ENCODE results near the gene B9D1. TPM values are rescaled to one million over a fixed set of nuclear protein-coding genes. Genes with fewer than 3 reads are reported as not detected.

Gene B9D1
- total RNA-seq, 1 experiment from 2014 or later: 46.3 TPM

DNA sequence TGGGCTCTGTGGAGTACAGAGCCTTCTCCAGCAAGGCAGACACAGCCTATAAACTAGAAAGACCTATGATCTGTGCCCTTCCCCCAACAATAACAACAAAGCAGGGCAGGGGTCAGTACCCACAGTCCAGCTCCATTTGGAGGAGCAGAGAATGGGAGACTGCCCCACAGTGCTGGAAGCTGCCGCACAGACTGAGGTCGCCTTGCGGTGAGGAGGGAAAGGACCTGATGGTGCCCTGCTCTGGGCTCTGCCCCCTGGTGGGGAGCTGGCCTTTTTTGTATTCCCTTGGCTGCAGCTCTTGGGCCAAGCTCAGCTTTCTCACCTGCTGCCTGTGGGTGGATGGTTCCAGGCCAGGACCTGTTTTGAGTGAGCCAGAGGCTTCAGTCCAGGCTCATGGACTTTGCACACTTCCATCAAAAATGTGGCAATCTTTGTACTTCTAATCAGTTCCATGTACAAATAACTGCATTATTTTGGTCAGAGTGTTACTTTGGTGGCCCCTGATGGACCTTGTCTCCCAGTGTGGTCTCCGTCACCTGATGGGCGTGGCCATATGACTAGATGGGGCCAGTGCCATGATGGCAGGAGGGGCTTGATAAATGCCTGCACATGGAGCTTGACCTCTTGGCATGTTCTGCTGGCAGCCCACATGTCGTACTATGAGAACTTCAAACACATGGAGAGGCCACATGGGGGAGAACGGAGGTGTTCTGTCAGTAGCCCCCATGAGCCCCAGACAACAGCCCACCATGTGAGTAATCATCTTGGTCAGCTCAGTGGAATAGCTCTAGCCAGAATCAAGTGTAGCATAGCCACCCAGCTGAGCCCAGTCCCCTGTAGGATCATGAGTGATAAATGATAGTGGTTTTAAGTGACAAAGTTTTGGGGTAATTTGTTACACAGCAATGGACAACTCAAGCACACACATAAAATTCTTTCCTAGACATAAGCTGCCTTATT is 24.2 kb downstream of the B9D1 start:
- no peak for DNase-seq (ENCODE audit: low spot score)

GRCh38 chr17:19337712-19338023 is 24.9 kb downstream of the B9D1 start:
- DNase-seq (ENCODE audit: low spot score): no peak

- no peak for DNase-seq (ENCODE audit: low spot score)
Measured at GRCh38 chr17:19336938-19337711, 25.4 kb downstream of the B9D1 start.

DNA sequence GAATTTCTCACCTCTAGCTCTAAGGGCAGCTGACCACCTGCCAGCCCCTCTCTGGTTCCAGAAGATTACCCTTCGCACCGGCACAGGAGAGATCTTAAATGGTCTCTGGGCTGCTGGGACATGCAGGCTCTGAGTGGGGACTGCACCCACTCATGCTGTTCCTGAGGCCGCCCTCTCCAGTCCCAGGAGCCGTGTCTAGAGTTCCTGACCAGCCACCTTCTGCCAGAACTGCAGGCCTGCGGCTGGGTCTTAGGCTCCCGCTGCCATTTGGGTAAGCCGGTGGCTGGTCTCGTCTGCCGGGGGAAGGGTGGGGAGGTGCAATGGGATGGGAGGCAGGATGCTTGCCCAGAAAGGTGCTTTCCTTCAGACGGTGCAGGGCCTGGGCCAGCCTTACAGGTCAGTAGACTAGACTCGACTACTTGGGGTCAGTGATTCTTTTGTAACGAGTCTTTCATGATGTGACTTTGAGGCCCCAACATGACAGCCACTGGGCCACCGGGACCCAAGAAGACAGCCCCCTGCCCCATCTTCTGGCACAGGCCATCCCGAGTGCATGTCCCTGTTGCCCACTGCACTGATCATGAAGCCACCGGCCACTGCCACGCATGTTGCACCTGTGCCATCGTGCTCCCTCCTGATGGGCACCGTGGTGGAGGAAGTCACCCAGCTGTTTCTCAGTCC is 26.4 kb downstream of the B9D1 start:
- no peak for DNase-seq (ENCODE audit: low spot score)

GRCh38 chr17:19334331-19334730 is 28.2 kb downstream of the B9D1 start:
- no peak for DNase-seq (ENCODE audit: low spot score)

- DNase-seq (ENCODE audit: low spot score): no peak
Measured at GRCh38 chr17:19333736-19334290, 28.7 kb downstream of the B9D1 start.

DNA sequence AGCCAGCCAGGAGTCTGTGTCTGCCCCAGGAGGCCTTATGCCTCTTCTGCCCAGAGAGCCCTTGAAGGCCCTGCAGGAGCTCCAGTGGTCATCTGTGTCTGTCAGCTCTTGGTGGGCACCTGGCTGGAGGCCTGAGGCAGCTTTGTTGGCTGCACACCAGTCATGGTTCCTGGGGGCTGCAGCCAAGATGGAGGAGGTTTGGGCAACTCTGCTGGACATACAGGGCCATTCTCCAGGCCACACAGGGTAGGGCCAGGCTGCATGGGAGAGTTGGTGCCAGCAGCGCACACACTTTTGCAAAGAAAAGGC is 29.4 kb downstream of the B9D1 start:
- DNase-seq (ENCODE audit: low spot score): no peak

DNA sequence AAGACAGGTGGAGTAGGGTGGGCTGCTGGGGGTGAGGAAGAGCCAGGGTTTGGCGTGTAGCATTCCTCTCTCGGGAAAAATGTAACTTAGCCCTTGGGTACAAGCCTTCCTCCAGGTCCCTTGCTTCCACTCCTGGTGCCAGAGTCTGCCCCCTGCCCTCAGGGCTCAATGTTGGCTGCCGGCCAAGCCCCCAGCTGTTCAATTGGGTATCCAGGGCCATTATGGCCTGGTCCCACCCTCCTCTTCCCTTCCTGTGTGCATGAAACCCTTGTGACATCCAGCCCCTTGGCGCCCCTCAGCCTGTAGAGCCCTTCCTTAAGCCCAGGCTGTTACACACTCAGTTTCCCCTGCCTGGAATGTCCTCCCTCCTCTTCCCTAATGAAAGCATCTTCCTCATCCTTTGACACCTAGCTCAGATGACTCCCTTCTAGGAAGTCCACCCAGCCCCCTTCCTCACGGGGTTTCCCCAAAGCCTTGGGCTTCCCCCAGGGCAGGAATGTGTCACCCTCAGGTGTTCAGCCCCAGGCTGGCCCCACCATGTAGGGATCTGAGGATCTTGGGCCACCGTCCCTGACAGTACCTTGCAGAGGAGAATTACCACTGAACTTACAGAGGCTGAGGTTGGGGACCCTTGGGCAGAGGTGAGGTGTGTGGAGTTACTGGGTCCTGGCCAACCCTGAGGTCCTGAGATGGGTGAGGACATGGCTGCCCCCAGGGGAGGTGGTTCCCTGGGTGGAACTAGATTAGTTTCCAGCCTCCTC is 30.0 kb downstream of the B9D1 start:
- DNase-seq (ENCODE audit: low spot score): no peak

DNA sequence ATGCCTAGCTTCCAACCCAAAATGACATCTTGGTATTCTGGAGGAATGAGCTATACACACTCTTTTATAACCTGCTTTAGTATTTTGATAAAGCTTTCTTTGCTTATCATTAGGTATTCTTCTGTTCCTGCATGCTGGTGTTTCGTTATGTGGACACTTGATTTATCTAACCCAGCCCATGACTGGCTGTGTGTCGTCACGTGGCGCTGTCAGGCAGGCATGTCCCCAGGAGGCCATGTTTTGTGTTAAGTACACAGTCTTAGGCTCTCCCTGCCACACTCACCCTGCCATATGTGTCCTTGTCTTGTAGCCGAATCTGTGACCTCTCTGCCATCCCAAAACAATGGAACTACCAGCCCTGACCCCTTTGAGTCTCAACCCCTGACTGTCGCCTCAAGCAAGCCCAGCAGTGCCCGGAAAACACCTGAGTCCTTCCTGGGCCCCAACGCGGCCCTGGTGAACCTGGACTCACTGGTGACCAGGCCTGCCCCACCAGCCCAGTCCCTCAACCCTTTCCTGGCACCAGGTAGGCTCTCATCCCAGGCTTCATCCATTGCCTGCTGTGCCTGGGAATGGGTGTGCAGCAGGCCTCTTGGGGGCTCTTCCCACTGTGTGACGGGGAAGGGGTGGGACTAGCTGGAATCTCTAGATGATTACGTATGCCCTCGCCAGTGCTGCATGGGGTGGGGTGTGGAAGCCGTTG is 30.8 kb downstream of the B9D1 start:
- DNase-seq (ENCODE audit: low spot score): no peak

GRCh38 chr17:19331134-19331533 is 31.4 kb downstream of the B9D1 start:
- DNase-seq (ENCODE audit: low spot score): no peak

GRCh38 chr17:19330271-19330670 is 32.3 kb downstream of the B9D1 start:
- DNase-seq (ENCODE audit: low spot score): no peak

DNA sequence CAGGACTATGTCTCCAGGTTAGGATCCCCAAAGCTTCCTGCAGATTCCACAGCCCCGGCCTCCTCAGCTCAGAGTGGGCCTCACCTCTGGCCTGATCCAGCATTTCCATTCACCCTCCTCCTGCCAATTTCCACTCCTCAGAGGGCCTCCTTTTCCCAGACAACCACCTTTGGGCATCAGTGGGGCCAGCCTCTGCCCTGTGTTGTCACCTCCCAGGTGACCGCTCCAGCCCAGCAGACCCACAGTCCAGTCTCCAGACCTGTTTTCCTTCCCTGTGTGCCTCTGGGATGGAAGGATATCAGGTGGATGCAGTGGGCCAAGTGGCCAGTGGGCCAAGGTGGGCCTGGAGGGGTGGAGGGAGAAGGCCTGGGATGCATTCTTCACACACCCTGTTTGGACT is 32.7 kb downstream of the B9D1 start:
- no peak for DNase-seq (ENCODE audit: low spot score)

GRCh38 chr17:19329136-19329535 is 33.4 kb downstream of the B9D1 start:
- no peak for DNase-seq (ENCODE audit: low spot score)

- no peak for DNase-seq (ENCODE audit: low spot score)
Measured at GRCh38 chr17:19328441-19329061, 34.0 kb downstream of the B9D1 start.

- DNase-seq (ENCODE audit: low spot score): peak; percentile 82
Measured at GRCh38 chr17:19327031-19327783, 35.3 kb downstream of the B9D1 start.

DNA sequence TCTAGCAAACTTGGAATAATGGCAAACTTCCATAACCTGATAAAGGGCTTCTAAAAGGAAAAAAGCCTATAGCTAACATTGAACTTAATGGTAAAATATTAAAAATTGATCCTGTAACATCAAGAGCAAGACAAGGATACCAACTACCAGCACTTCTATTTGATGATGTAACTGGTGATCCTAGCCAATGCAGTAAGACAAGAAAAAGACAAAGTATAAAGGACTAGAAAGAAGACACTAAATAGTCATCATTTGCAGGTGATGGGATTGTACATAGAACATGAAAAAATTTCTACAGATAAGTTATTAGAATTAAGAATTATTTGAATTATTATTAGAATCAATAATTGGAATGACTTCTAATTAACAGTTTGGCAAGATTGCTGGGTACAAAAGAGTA is 37.0 kb downstream of the B9D1 start:
- no peak for DNase-seq (ENCODE audit: low spot score)

DNA sequence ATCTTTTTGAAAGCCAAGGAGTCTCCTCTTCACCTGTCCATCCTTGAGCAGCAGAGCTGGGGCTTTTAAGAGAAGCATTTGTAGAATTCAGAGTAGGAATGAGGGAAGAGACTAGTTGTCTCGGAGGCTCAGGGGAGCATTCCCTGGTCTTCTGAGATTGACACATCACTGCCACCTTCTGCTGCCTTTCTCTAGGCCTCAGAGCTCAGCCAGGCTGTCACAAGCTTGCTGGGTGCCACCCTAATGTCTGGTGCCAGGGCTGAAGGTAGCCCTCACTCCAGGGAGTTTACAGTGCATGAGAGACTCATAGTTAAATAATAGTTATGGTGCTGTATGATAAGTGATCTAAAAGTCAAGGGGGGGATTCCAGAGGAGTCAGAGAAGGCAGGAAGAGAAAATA is 39.7 kb downstream of the B9D1 start:
- DNase-seq (ENCODE audit: low spot score): no peak

DNA sequence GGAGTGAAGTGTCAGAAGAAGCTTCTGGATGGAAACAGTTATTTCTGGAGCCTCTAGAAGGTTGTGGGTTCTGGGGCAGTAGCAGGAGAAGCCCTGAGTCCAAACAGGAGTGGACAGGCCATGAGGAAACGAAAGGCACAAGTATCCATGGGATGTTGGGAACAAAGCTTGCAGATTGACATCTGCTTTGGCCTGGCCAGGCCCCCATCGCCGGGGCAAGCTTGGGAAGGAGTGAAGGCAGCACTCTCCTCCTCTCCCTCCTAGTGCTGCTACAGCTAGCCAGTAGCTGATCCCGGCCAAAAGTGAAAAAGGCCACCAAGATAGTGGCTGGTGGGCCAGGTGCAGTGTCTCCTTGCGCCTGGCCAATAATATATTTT is 40.4 kb downstream of the B9D1 start:
- no peak for DNase-seq (ENCODE audit: low spot score)

- DNase-seq (ENCODE audit: low spot score): no peak
Measured at GRCh38 chr17:19321481-19322128, 40.9 kb downstream of the B9D1 start.

Data from H4 (cell line).